Dermis blood vessel endothelial cell (primary cell): Measurements from ENCODE around the gene NOC3L. TPM values are rescaled to one million over a fixed set of nuclear protein-coding genes. Genes with fewer than 3 reads are reported as not detected.
A peak's percentile ranks its signal among the peaks of the same experiment; 100 is the strongest.

Experiments used
- DNase-seq: peaks from one replicate; pipeline ENCODE4 v3.0.0; 2010
- total RNA-seq: library from RNA; depleted of rRNA; stranded (reverse); fragments of >200 nt; gene quantifications from 2 replicates; pipeline ENCODE4 v1.2.3, GENCODE V29; 2014

NOC3L gene
- total RNA-seq, 1 donor from 2014 or later, result 30.8 TPM

DNA sequence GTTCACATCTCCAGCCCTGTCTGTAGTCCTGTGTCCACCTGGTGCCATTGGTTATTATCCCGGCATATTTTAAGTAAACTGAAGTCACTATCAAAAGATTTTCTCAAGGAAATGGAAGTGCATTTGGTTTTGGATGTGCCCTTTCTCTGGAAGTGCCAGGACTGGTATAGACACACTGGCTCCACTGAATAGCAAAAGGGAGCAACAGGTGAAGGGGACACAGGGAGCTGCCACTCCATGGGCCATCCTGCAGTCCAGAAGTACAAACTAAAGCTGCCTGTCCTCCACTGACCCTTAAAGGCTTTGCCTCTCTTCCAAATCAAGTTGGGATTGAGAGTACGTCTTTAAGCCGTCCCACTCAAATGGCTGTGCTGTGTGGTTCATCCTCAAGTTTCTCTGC is 62.7 kb downstream of the NOC3L start:
- DNase-seq, result no peak

DNA sequence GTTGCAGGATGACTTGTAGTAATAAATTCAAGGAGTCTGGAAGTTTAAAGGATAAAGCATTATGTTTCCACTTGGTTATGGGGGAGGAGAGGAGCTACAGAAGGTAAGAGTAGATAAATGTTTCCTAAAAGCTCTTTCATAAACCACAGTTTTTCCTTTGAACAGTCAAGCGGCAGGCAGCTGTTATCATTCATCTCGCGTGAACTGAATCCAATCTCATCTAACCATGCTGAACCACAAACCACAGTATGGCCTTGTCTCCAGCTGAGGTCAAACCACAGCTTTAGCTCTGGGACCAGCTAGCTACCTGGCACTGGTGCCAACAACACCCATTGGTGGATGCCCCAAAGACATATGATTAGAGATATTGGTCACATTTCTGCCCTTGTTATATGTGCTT is 63.3 kb downstream of the NOC3L start:
- DNase-seq, result no peak

DNA sequence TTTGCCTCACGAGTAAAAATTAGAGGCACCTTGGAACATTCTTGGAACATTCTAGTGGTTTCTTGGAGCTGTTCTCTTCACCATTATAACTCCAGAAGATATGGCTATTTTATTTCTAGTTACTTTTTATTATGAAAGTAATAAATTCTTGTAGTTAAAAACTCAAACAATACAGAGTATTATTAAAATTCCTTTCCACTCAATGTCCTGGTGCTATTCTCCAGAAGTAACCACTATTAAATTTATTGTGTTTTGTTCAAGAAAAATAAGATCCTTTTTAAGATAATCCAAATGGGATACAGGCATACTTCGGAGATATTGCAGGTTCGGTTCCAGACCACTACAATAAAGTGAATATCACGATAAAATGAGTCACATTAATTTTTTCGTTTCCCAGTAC is 68.6 kb downstream of the NOC3L start:
- DNase-seq, result no peak

DNA sequence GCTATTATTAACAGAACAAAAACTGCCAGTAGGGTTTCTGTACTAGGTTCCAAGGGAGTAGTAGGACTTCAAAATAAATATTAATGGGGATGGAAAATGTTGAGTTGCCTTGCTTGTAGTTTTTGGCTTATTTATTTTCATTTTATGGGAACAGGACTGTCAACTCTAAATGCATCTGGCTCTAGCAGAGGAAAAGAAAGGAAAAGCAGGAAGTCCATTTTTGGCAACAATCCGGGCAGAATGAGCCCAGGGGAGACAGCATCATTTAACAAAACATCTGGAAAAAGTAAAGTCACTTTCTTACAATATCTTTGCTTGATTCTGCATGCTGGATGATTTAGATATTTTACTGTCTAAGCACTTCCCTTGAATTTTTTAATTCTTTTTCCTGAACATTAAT is 69.4 kb downstream of the NOC3L start:
- DNase-seq, result no peak

- DNase-seq, result peak; percentile 58
These were observed 70.2 kb downstream of the NOC3L start for GRCh38 chr10:94292434-94293090.

GRCh38 chr10:94288361-94289101 is 74.2 kb downstream of the NOC3L start:
- no peak for DNase-seq

DNA sequence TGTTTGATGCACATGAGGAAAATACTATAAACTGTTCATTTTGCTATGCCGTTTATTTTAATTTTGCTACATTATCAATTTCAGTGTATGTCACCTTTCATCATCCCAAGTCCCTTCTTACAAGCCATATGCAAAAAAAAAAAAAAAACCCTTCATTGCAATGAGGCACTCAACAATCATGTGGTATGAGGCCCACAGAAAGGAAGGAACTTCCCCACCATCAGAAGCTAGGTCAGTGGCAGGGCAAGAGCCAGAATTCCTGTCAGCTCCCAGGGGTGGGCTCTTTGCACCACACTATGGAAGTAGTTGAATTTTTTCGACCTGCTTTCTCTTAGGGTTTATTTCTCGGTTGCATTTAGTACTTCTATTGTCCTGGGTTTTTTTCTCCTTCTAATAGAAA is 75.4 kb downstream of the NOC3L start:
- DNase-seq, result peak; percentile 89

DNA sequence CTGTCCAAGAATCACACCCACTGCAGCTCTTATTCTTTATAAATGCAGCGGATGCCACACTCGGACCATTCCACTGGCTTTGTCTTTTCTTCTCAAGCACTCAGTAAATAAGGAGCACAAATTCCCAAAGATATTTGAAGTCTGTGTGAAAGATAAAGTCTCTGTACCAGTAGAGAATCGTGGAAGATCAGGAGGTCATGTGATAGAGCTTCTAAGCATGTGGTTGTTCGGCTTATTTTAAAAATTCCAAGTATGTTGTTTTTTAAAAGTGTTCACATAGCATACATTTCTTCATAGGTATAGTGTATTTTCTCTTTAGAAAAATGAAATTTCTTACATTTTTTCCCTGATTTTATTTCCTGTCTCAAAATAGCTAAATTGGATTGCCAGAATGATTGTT is 75.8 kb downstream of the NOC3L start:
- DNase-seq, result peak; percentile 19

DNA sequence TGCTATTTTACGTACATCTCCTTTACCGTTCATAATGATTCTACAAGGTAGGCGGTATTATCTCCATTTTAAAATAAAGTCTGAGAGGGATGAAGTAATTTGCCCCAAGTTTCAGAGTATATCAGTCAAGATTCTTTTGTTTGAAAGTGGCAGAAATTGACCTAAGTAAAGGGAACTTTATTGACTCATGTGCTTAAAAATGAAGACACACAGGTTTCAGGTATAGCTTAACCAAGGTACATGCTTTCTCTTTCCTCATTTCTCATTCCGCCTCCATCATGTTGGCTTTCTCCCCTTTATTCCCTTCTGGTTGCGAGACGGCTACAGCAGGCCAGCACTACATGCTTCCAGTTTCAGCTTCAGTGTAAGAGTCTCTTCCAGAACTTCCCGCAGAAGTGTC is 77.5 kb downstream of the NOC3L start:
- DNase-seq, result no peak

Other genes with a start within 250 kb of the NOC3L start
- 20.5 and 28.4 TPM in 2 replicates for gene TBC1D12, start 39.6 kb upstream of the NOC3L start, total RNA-seq
- 26.7 and 73.2 TPM in 2 replicates for gene HELLS, start 182.8 kb upstream of the NOC3L start, total RNA-seq